OCI-LY7 (cell line): ENCODE results near the gene ROCK2.

Experiments used
- EZH2phosphoT487 ChIP-seq: fragments of 200-600 bp; sonication (generic); IDR thresholded peaks from 2 replicates; pipeline ENCODE4 v1.6.1; 2018; ENCODE audit warnings: low read depth, borderline replicate concordance, mild to moderate bottlenecking, mixed run types, antibody characterized with exemption, low read length, moderate library complexity, mixed read lengths
- TF ChIP-seq, protein P1 (sequence below): fragments of 200-600 bp; sonication (generic); conservative IDR thresholded peaks from 2 replicates; pipeline ENCODE4 v1.5.1; 2014; ENCODE audit warnings: mild to moderate bottlenecking, antibody characterized with exemption, low read length, moderate library complexity, mixed read lengths

DNA sequence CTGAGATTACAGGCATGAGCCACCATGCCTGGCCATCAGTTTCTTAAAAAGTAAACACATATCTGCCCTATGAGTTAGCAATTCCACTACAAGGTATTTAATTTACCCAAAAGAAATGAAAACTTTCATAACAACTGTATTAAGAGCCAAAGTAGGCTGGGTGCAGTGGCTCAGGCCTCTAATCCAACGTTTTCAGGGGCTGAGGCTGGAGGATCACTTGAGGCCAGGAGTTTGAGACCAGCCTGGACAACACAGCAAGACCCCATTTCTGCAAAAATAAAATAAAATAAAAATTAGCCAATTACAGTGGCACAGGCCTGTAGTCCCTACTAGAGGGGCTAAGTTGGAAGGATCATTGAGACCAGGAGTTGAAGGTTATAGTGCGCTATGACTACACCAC lies 6.5 kb downstream of the ROCK2 start:
- TF ChIP-seq, protein P1, sequence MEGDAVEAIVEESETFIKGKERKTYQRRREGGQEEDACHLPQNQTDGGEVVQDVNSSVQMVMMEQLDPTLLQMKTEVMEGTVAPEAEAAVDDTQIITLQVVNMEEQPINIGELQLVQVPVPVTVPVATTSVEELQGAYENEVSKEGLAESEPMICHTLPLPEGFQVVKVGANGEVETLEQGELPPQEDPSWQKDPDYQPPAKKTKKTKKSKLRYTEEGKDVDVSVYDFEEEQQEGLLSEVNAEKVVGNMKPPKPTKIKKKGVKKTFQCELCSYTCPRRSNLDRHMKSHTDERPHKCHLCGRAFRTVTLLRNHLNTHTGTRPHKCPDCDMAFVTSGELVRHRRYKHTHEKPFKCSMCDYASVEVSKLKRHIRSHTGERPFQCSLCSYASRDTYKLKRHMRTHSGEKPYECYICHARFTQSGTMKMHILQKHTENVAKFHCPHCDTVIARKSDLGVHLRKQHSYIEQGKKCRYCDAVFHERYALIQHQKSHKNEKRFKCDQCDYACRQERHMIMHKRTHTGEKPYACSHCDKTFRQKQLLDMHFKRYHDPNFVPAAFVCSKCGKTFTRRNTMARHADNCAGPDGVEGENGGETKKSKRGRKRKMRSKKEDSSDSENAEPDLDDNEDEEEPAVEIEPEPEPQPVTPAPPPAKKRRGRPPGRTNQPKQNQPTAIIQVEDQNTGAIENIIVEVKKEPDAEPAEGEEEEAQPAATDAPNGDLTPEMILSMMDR, result no peak
- no peak for TF ChIP-seq EZH2phosphoT487
